Tibial nerve (tissue), 4 donors: ENCODE data around the gene RASA3. TPM values are rescaled to one million over a fixed set of nuclear protein-coding genes. Genes with fewer than 3 reads are reported as not detected.
"Not testable (repeated sequence)": the region's sequence is repeated elsewhere in the genome, so short reads cannot be mapped to it uniquely, and the experiment has no call there.

Experiments used
- DNase-seq, 2 donors: peaks; one replicate each; pipeline ENCODE4 v3.0.0-alpha.2; 2019; ENCODE audit warnings: low spot score in 2 of 2
- H3K27ac ChIP-seq, 4 donors: fragments of 200-600 bp; sonication (generic) in 3 of 4; one replicate each; pipeline ENCODE4 v1.5.1; 2017 to 2019; ENCODE audit warnings: mild to moderate bottlenecking in 1 of 4
- H3K27me3 ChIP-seq, 2 donors: fragments of 200-600 bp; sonication (generic) in 1 of 2; one replicate each; pipeline versions ENCODE4 v1.5.1 to v1.6.0; 2017 to 2019
- H3K36me3 ChIP-seq, 3 donors: fragments of 200-600 bp; sonication (generic); one replicate each; pipeline ENCODE4 v1.5.1; 2018 to 2019
- H3K4me1 ChIP-seq, 4 donors: fragments of 200-600 bp; sonication (generic) in 3 of 4; one replicate each; pipeline ENCODE4 v1.5.1; 2017 to 2019
- H3K4me3 ChIP-seq, 4 donors: fragments of 200-600 bp; sonication (generic) in 3 of 4; one replicate each; pipeline ENCODE4 v1.5.1; 2017 to 2019; ENCODE audit warnings: mild to moderate bottlenecking in 1 of 4, moderate library complexity in 1 of 4
- H3K9me3 ChIP-seq, 4 donors: fragments of 200-600 bp; sonication (generic) in 3 of 4; one replicate each; pipeline ENCODE4 v1.5.1; 2017 to 2019
- EP300 ChIP-seq, 2 donors: sonication (generic); formaldehyde crosslinking; IDR thresholded peaks; one replicate each; pipeline ENCODE4 v1.6.1; 2017; ENCODE audit warnings: antibody characterized with exemption in 2 of 2, mild to moderate bottlenecking in 1 of 2
- POLR2A ChIP-seq, 2 donors: fragments of 450-650 bp; IDR thresholded peaks; one replicate each; pipeline ENCODE4 v1.6.1; 2017; ENCODE audit warnings: antibody characterized with exemption in 2 of 2, mild to moderate bottlenecking in 2 of 2, moderate library complexity in 2 of 2
- WGBS, 2 donors: methylation state at CpG; one replicate each; pipeline ENCODE4 v1.1.5; 2018; 5-methylcytosine and 5-hydroxymethylcytosine counted together
- total RNA-seq, 4 donors: library from RNA; depleted of rRNA; stranded (reverse); fragments of >200 nt; gene quantifications; one replicate each; pipeline ENCODE4 v1.1.0, GENCODE V29; 2016
- TF ChIP-seq, protein P1 (sequence below), 5 experiments: fragments of 200-600 bp in 3 of 5; fragments of 450-650 bp in 2 of 5; sonication (generic) in 3 of 5; IDR thresholded peaks; one replicate each; pipeline ENCODE4 v1.5.1; 2016 to 2019; ENCODE audit warnings: antibody characterized with exemption in 5 of 5, mild to moderate bottlenecking in 3 of 5, moderate library complexity in 2 of 5

The RASA3 gene
- total RNA-seq, 4 donors from 2014 or later, result 36.2 to 63.3 (median 46.3) TPM

DNA sequence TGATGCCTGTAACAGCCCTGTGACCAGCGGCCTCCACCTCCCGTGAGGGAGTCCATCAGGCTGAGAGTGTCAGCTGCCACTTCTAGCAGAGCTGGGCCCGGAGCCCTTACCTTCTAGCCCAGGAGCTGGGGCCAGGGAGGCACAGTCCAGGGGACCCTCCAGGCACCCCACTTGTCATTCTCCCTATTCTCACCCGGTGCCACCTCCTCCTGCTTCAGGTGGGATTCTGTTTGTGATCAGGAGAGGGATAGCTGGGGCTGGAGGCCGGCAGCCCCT, 4.1 kb downstream of the RASA3 start:
- H3K36me3 ChIP-seq, result no peaks in the 10 kb centered on the region
- no peaks in the 10 kb centered on the region for H3K9me3 ChIP-seq
- peak overlapping the region in 3 of 4 donors; percentile 86 to 88 (median 87) for H3K27ac ChIP-seq
- peak overlapping the region in 2 of 4 donors; percentile 8 to 38 for H3K4me3 ChIP-seq
- no peaks in the 10 kb centered on the region for H3K27me3 ChIP-seq
- DNase-seq, result no peak
- 63 to 80% methylated on average over 5 of the region's 5 CpGs for WGBS, 2 donors
- TF ChIP-seq, protein P1, sequence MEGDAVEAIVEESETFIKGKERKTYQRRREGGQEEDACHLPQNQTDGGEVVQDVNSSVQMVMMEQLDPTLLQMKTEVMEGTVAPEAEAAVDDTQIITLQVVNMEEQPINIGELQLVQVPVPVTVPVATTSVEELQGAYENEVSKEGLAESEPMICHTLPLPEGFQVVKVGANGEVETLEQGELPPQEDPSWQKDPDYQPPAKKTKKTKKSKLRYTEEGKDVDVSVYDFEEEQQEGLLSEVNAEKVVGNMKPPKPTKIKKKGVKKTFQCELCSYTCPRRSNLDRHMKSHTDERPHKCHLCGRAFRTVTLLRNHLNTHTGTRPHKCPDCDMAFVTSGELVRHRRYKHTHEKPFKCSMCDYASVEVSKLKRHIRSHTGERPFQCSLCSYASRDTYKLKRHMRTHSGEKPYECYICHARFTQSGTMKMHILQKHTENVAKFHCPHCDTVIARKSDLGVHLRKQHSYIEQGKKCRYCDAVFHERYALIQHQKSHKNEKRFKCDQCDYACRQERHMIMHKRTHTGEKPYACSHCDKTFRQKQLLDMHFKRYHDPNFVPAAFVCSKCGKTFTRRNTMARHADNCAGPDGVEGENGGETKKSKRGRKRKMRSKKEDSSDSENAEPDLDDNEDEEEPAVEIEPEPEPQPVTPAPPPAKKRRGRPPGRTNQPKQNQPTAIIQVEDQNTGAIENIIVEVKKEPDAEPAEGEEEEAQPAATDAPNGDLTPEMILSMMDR (IDR thresholded peaks at IDR 0.05), result no peak
- no peak for TF ChIP-seq EP300 (IDR thresholded peaks at IDR 0.05)
- no peak for TF ChIP-seq POLR2A (IDR thresholded peaks at IDR 0.05)
- peaks cover 0 to 65% (median 41%) of the 10 kb centered on the region in 4 donors for H3K4me1 ChIP-seq

DNA sequence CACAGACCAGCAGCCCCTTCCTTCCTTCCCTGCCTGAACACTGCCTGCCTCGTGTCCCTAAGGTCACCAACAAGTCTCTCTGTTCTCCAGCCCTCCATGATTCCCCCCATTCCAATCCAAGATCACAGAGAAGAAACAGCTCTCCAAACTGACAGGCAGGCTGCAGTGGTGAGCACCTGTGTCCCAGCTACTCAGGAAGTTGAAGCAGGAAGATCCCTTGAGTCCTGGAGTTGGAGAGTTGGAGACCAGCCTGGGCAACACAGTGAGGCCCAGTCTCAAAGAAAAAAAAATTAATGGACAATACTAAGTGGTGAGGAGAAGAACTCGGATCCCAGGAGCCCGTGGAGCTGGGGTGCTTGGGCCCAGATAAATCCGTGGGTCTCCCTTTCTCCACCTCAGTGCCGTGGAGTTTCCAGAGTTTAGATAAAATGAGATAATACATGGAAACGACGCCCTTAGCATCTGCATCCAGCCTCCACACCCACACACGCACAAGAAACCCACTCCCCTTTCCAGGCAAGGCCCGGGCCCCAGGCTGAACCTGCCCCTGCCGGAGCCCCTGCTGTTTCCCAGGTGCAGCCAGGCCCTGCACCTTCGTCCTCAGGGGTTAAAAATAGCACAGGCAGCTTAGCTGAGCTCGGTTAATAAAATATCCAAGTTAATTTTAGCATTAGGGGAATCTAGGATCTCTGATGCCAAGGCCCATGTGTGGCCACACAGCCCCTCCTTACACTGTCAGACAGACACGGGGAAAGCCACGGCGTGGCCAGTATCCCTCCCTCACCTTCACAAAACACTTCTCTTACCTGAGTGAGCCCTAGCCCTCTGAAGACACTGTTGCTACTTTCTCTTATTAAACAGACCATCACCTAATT, 4.7 kb downstream of the RASA3 start:
- H3K27ac ChIP-seq, result peak overlapping the region in 1 of 4 donors; percentile 86
- DNase-seq, result no peak
- H3K36me3 ChIP-seq, result no peaks in the 10 kb centered on the region
- peaks cover 0 to 71% (median 41%) of the 10 kb centered on the region in 4 donors for H3K4me1 ChIP-seq
- H3K4me3 ChIP-seq, result no peak overlapping the region
- 64 to 71% methylated on average over 15 of the region's 15 CpGs for whole genome bisulfite sequencing, 2 donors
- TF ChIP-seq, protein P1 (IDR thresholded peaks at IDR 0.05), result no peak
- TF ChIP-seq EP300 (IDR thresholded peaks at IDR 0.05) (no peak), POLR2A (IDR thresholded peaks at IDR 0.05) (no peak)
- H3K9me3 ChIP-seq, result no peaks in the 10 kb centered on the region
- no peaks in the 10 kb centered on the region for H3K27me3 ChIP-seq

DNA sequence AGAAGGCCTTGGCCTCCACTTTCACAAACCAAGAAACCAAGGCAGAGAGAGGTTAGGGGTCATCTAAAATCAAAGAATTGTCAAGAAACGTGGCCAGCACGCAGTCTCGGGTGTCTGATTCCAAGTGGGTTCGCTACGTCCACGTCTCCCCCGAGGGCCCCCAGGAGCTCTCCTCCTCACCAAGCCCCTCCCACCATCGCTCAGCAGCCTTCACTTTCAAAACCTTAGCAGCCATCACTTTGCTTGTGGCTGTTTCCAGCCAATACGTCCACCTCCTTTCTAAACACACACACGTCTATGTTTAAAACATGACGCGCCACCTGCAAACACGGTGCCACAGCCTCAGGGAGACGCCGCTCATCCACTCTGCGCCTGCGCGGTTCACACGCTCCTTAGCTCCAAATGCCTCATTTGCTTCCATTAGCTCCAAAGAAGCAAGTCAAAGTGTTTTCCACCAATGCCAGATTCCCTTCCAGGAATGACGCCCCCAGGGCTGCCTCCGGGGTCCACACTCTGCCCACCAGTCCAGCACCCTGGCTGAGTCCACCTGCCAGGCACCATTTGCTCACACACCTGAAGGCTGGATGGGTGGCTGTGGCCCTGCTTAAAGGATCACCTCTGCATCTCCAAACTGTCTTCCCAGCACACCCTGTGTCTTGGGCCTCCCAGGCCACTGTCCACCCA, 5.5 kb downstream of the RASA3 start:
- no peaks in the 10 kb centered on the region for H3K9me3 ChIP-seq
- WGBS, 2 donors, result 79 to 81% methylated on average over 21 of the region's 21 CpGs
- H3K27ac ChIP-seq, result peak overlapping the region in 1 of 4 donors; percentile 86
- TF ChIP-seq, protein P1 (IDR thresholded peaks at IDR 0.05), result no peak
- no peak for TF ChIP-seq POLR2A (IDR thresholded peaks at IDR 0.05)
- TF ChIP-seq EP300 (IDR thresholded peaks at IDR 0.05), result no peak
- no peaks in the 10 kb centered on the region for H3K27me3 ChIP-seq
- H3K4me1 ChIP-seq, result peaks cover 0 to 79% (median 44%) of the 10 kb centered on the region in 4 donors
- no peaks in the 10 kb centered on the region for H3K36me3 ChIP-seq
- DNase-seq, result no peak
- H3K4me3 ChIP-seq, result no peak overlapping the region

DNA sequence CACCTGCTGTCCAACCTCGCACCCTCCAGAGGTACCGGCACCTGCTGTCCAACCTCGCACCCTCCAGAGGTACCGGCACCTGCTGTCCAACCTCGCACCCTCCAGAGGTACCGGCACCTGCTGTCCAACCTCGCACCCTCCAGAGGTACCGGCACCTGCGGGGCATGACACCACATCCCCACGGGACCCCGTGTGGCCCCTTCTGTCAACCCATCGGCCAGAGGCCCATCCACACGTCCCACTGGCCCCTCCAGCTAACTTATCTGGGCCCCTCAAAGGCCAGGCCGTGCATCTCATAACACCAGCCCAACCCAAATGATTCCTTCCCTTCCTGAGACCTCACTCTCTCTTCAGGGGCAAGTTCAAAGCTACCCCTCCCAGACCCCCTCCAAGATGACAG, 6.3 kb downstream of the RASA3 start:
- not testable (repeated sequence) for DNase-seq

DNA sequence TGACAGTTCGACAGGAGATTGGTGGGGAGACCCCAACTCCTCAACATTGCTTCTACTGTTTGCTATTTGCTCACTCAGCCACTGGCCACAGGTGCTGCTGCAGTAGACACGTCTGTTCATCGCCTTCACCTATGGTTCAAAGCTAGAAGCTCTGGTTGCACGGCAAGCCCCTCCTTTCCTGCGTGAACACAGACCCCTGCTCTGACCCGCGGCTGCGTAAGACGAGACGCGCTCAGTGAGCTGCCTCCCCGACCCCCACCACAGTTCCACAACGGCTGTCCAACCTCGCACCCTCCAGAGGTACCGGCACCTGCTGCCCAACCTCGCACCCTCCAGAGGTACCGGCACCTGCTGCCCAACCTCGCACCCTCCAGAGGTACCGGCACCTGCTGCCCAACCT, 6.8 kb downstream of the RASA3 start:
- H3K9me3 ChIP-seq, result no peaks in the 10 kb centered on the region
- H3K27ac ChIP-seq, result no peak overlapping the region
- no peak for TF ChIP-seq EP300 (IDR thresholded peaks at IDR 0.05)
- TF ChIP-seq, protein P1 (IDR thresholded peaks at IDR 0.05), result no peak
- TF ChIP-seq POLR2A (IDR thresholded peaks at IDR 0.05), result no peak
- no peaks in the 10 kb centered on the region for H3K27me3 ChIP-seq
- no peak for DNase-seq
- H3K4me1 ChIP-seq, result peaks cover 0 to 84% (median 48%) of the 10 kb centered on the region in 4 donors
- no peaks in the 10 kb centered on the region for H3K36me3 ChIP-seq
- WGBS, 2 donors, result 93 to 94% methylated on average over 18 to 19 of the region's 19 CpGs
- H3K4me3 ChIP-seq, result no peak overlapping the region

More for the DNA sequence above, 6.3 kb downstream of the RASA3 start:
- H3K36me3 ChIP-seq, H3K27me3 ChIP-seq, H3K9me3 ChIP-seq, H3K27ac ChIP-seq, H3K4me3 ChIP-seq: not testable (repeated sequence)
- WGBS, 2 donors, result 92 to 94% methylated on average over 14 of the region's 14 CpGs
- peaks cover 0 to 84% (median 48%) of the 10 kb centered on the region in 4 donors for H3K4me1 ChIP-seq
